Dendritic cell treated with granulocyte-macrophage colony-stimulating factor and Interleukin-4, amounts not matched to agents 40 ng/mL and 50 ng/mL, for 4 days (primary cell): ENCODE data around the gene MGAT4A.

ENCODE experiments used
- H3K27ac Mint-ChIP-seq: one replicate; pipeline ENCODE4 v1.8.0; 2022; ENCODE audit warnings: mild to moderate bottlenecking, mixed read lengths
- H3K27me3 Mint-ChIP-seq: one replicate; pipeline ENCODE4 v1.8.0; 2022; ENCODE audit warnings: mild to moderate bottlenecking, mixed read lengths
- H3K36me3 Mint-ChIP-seq: one replicate; pipeline ENCODE4 v1.8.0; 2022; ENCODE audit warnings: low read depth, mixed read lengths
- H3K4me1 Mint-ChIP-seq: one replicate; pipeline ENCODE4 v1.8.0; 2022; ENCODE audit warnings: low read depth, mixed read lengths
- H3K4me3 Mint-ChIP-seq: one replicate; pipeline ENCODE4 v1.8.0; 2022; ENCODE audit warnings: mild to moderate bottlenecking, moderate library complexity, mixed read lengths
- H3K9me3 Mint-ChIP-seq: one replicate; pipeline ENCODE4 v1.8.0; 2022; ENCODE audit warnings: mixed read lengths
- intact Hi-C: fragments of 100-400 bp; cut with micrococcal nuclease; formaldehyde crosslinking; loops from one replicate; pipeline ENCODE4 v1.15.0; 2022

The MGAT4A gene

DNA sequence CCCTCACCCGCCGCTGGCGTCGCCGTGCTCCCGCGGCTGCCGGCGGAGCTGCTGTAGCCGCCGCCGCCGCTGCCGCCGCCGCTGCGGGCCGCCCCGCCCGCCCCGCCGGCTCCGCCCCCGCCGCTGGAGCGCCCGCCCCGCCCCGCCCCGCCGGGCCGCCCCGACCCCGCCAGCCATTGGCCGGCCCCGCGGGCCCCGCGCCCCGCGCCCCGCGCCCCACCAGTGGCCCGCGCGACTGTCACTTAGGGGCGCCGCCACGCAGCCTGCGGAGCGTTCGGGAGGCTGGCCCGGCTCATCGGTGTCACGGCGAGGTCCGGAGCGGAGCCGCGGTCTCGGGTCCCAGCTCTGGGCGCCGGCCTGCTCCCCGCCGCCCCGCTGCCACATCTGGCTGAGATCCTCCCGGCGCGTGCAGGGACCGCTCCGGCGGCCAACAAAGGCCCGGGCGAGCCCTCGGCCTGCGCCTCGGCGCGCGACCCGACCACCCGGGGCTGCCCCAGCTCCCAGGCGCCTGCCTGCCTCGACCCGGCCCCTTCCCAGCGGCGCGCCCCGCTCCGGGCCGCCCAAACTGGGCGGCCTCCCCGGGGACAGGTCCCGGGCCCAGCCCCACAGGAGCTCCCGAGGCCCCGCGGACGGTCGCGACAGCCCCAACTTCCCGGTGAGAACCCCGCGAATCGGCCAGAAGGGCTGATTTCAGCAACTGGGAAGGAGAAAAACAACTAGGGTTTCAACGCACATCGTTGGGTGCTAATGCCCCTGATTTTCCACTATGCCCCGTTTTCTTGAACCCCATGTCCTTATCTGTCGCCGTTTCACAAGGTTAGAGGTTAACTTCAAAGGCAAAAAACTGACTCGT, at the start of gene MGAT4A:
Gene MGAT4A (minus strand): TSS at position 92 of the 853 bp plus-strand sequence. CDS start 4,800 bp downstream, outside the sequence.
- Mint-ChIP-seq H3K36me3 (peaks cover 36% of the 10 kb centered on the region), H3K27ac (peak within 1 kb of the TSS; percentile 91), H3K4me3 (peak within 1 kb of the TSS; percentile 78), H3K27me3 (no peaks in the 10 kb centered on the region), H3K9me3 (peaks cover 7% of the 10 kb centered on the region), H3K4me1 (peaks cover 50% of the 10 kb centered on the region)
- intact Hi-C loops, result loop anchor here (2.0 kb wide), 1 partner anchor 40 kb away; no protein-coding TSS in a partner anchor

- peaks cover 34% of the 10 kb centered on the region for H3K4me1 Mint-ChIP-seq
- intact Hi-C loops, result no loop called here
- no peak overlapping the region for H3K4me3 Mint-ChIP-seq
- peaks cover 10% of the 10 kb centered on the region for H3K36me3 Mint-ChIP-seq
- no peak overlapping the region for H3K27ac Mint-ChIP-seq
- H3K9me3 Mint-ChIP-seq, result peaks cover 16% of the 10 kb centered on the region
- no peaks in the 10 kb centered on the region for H3K27me3 Mint-ChIP-seq
Observed at GRCh38 chr2:98778741-98779483, 48.0 kb upstream of the MGAT4A start.

GRCh38 chr2:98778151-98778550, 47.2 kb upstream of the MGAT4A start:
- H3K4me3 Mint-ChIP-seq, result no peak overlapping the region
- H3K36me3 Mint-ChIP-seq, result peaks cover 10% of the 10 kb centered on the region
- H3K27me3 Mint-ChIP-seq, result no peaks in the 10 kb centered on the region
- intact Hi-C loops, result no loop called here
- no peak overlapping the region for H3K27ac Mint-ChIP-seq
- peaks cover 16% of the 10 kb centered on the region for H3K9me3 Mint-ChIP-seq
- peaks cover 41% of the 10 kb centered on the region for H3K4me1 Mint-ChIP-seq

DNA sequence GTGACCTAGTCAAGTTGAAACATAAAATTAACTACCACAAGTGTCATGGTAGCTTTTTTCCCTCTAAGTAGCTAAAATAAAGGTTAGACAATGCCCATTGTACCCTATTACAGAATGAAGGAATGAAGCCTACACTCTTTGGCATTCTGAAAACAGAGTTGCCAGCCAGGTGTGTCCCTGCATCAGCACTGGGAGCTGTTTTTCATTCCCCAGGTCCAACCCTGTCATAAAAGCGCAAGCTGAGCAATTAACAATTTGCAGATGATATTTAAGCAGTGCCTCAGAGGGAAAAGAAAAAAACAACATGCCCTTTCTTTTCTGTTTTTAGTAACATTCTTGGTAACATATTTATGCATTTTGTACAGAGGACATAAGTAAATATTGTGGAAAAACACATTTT, 46.8 kb upstream of the MGAT4A start:
- intact Hi-C loops, result no loop called here
- Mint-ChIP-seq H3K27ac (no peak overlapping the region), H3K4me3 (no peak overlapping the region)

DNA sequence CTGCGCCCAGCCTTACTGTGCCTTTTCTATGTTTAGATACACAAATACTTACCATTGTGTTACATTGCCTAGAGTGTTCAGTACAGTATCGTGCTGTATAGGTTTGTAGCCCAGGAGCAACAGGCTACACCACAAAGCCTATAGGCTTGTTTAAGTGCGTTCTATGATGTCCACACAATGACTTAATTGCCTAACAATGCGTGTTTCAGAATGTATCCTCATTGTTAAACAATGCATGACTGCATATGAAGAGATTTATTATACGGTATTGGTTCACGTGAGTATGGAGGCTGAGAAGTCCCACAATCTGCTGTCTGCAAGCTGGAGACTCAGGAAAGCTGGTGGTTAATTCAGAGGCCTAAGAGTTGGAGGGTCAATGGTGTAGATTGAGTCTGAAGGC, 46.1 kb upstream of the MGAT4A start:
- no peak overlapping the region for H3K4me3 Mint-ChIP-seq
- peaks cover 3% of the 10 kb centered on the region for H3K36me3 Mint-ChIP-seq
- peaks cover 52% of the 10 kb centered on the region for H3K4me1 Mint-ChIP-seq
- H3K9me3 Mint-ChIP-seq, result peaks cover 8% of the 10 kb centered on the region
- H3K27me3 Mint-ChIP-seq, result no peaks in the 10 kb centered on the region
- no peak overlapping the region for H3K27ac Mint-ChIP-seq
- intact Hi-C loops, result no loop called here

More for the DNA sequence above, 46.8 kb upstream of the MGAT4A start:
- Mint-ChIP-seq H3K9me3 (peaks cover 14% of the 10 kb centered on the region), H3K4me1 (peaks cover 46% of the 10 kb centered on the region), H3K36me3 (peaks cover 10% of the 10 kb centered on the region), H3K27me3 (no peaks in the 10 kb centered on the region)

DNA sequence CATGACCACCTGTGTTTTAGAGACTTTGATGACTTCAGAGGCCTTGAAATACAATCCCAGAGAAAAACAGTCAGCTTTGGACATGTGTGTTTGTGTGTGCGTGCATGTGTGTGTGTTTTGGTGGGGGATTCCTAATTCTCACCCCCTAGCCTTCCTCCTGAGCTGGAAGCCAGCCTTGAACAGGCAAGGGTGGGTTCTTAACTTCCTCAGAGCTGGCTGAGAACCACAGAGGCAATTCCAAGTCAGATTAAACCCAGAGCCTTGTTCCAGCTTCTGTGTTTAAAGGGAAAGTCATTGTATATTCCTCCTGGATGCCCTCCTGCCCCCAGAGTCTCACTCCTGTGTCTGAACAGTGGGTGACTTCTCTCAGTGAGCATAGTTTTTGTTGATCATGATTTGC, 45.2 kb upstream of the MGAT4A start:
- Mint-ChIP-seq H3K9me3 (no peaks in the 10 kb centered on the region), H3K27ac (peak overlapping the region; percentile 22), H3K27me3 (no peaks in the 10 kb centered on the region), H3K4me3 (no peak overlapping the region), H3K36me3 (peaks cover 3% of the 10 kb centered on the region), H3K4me1 (peaks cover 61% of the 10 kb centered on the region)
- intact Hi-C loops, result no loop called here

- Mint-ChIP-seq H3K9me3 (no peaks in the 10 kb centered on the region), H3K4me3 (no peak overlapping the region), H3K4me1 (peaks cover 69% of the 10 kb centered on the region), H3K36me3 (peaks cover 10% of the 10 kb centered on the region), H3K27me3 (no peaks in the 10 kb centered on the region), H3K27ac (peak overlapping the region; percentile 50)
- intact Hi-C loops, result no loop called here
Observed at GRCh38 chr2:98775146-98775986, 44.4 kb upstream of the MGAT4A start.

DNA sequence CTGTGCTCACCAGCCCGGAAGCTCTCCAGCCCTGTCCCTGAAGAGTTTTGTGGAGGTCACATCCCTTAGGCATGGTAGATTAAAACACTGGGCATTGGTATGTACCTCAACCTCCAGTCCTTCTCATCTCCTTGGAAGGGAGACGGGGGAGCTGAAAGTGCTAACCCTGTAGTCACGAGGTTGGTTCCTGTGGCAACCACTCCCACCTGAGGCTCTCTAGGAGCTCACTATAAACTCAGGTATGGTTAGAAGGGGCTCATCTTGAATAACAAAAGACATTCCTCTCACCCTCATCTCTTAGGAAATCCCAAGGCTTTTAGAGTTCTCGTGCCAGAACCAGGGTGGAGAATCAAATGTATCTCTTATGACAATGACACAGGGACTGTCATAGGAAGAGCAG, 43.0 kb upstream of the MGAT4A start:
- Mint-ChIP-seq H3K27me3 (no peaks in the 10 kb centered on the region), H3K36me3 (peaks cover 19% of the 10 kb centered on the region), H3K4me3 (no peak overlapping the region), H3K27ac (peak overlapping the region; percentile 91), H3K9me3 (no peaks in the 10 kb centered on the region), H3K4me1 (peaks cover 70% of the 10 kb centered on the region)
- intact Hi-C loops, result loop anchor here (5.0 kb wide), 2 partner anchors 33 to 48 kb away; no protein-coding TSS in a partner anchor

DNA sequence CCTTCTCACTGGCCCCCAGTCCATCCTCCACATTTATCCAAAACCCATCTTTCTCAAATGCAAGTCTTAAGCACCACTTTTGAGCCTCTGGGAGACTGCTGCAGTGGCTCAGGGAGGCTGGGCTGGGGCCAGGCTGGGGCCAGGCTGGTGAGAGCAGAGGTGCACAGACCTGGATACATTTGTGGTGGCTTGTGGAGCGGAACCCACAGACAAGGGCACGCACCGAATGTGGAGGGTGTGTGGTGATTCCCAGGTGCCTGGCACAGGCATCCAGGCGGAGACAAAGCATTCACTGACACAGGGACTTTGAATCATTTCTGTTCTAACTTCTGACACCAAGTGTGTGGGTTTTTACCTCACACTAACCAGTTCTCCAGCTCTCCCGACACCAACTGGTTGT, 42.2 kb upstream of the MGAT4A start:
- Mint-ChIP-seq H3K4me3 (peak overlapping the region; percentile 81), H3K27me3 (no peaks in the 10 kb centered on the region)
- intact Hi-C loops, result loop anchor here (5.0 kb wide), 2 partner anchors 34 to 49 kb away; no protein-coding TSS in a partner anchor

GRCh38 chr2:98772536-98772935, 41.6 kb upstream of the MGAT4A start:
- H3K9me3 Mint-ChIP-seq, result no peaks in the 10 kb centered on the region
- H3K27me3 Mint-ChIP-seq, result no peaks in the 10 kb centered on the region
- peaks cover 27% of the 10 kb centered on the region for H3K36me3 Mint-ChIP-seq
- H3K4me1 Mint-ChIP-seq, result peaks cover 84% of the 10 kb centered on the region
- peak overlapping the region; percentile 91 for H3K27ac Mint-ChIP-seq
- peak overlapping the region; percentile 81 for H3K4me3 Mint-ChIP-seq
- intact Hi-C loops, result loop anchor here (5.0 kb wide), 2 partner anchors 35 to 50 kb away; no protein-coding TSS in a partner anchor

More for the DNA sequence above, 42.2 kb upstream of the MGAT4A start:
- Mint-ChIP-seq H3K4me1 (peaks cover 78% of the 10 kb centered on the region), H3K36me3 (peaks cover 26% of the 10 kb centered on the region), H3K9me3 (no peaks in the 10 kb centered on the region), H3K27ac (peak overlapping the region; percentile 91)

DNA sequence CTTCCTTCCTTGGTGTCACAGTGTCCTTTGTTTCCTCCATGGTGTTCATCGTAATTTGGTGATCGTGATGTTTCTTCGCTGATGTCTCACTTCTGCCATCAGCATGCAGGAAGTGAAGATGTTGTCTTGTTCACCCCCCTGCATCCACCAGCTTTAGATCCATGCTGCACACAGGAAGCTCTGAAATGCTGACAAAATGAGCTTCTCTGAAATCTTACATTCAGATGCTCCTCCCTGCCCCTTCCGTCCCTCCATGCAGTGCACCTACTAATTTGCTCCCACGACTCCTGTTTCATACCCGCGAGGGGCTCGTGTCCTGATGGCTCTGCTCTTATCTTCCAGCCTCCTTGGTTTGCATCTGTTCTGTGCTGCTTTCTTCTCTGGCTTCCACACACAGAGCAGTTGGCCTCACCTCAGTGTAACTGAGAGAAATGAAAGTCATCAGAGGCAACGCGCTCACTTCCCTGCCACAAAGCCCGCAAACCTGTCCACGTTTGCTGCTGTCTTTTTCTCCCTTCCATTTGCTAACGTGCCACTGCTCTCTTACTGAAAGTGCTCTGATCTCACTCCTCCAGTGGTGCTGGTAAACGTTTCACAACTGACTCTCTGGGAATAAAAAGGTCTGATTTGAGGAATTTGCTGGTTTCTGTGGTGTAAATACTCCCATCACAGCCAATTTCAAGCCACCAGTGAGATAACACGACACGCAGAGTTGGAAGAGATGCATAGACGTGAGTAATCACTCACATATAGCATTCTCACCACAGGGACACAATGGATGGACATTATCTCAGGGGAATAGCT, 41.0 kb upstream of the MGAT4A start:
- Mint-ChIP-seq H3K27ac (peak overlapping the region; percentile 91), H3K27me3 (no peaks in the 10 kb centered on the region), H3K36me3 (peaks cover 33% of the 10 kb centered on the region), H3K4me1 (peaks cover 90% of the 10 kb centered on the region), H3K4me3 (peak overlapping the region; percentile 81), H3K9me3 (no peaks in the 10 kb centered on the region)
- intact Hi-C loops, result loop anchor here (2.0 to 5.0 kb wide), 3 partner anchors 35 to 50 kb away; partner anchors contain the start of gene MGAT4A

GRCh38 chr2:98771264-98771663, 40.3 kb upstream of the MGAT4A start:
- Mint-ChIP-seq H3K27ac (peak overlapping the region; percentile 91), H3K4me3 (peak overlapping the region; percentile 81), H3K9me3 (no peaks in the 10 kb centered on the region), H3K36me3 (peaks cover 40% of the 10 kb centered on the region), H3K4me1 (peaks cover 94% of the 10 kb centered on the region), H3K27me3 (no peaks in the 10 kb centered on the region)
- intact Hi-C loops, result loop anchor here (2.0 to 5.0 kb wide), 3 partner anchors 36 to 51 kb away; partner anchors contain the start of gene MGAT4A
